GM12878 (cell line): ENCODE results near the gene TAS2R60.

Source experiments
- MAX ChIP-seq: IDR thresholded peaks from 2 replicates; pipeline ENCODE4 v1.6.1; 2012; ENCODE audit warnings: low read depth, low read length, improper control_type of control experiment
- RCOR1 ChIP-seq: conservative IDR thresholded peaks from 2 replicates; pipeline ENCODE4 v1.6.1; 2012; ENCODE audit warnings: low read depth, low read length, improper control_type of control experiment
- RELA ChIP-seq: fragments of 450-650 bp; IDR thresholded peaks from 2 replicates; pipeline ENCODE4 v1.8.0; 2014; ENCODE audit warnings: borderline replicate concordance; ENCODE audit not compliant: partially characterized antibody
- YY1 ChIP-seq: IDR thresholded peaks from 2 replicates; pipeline ENCODE4 v1.6.1; 2011; ENCODE audit warnings: low read depth, mild to moderate bottlenecking, low read length
- TF ChIP-seq, protein P1 (sequence below), 3 experiments: IDR thresholded peaks in 2 of 3; conservative IDR thresholded peaks in 1 of 3; 2 replicates each; pipeline ENCODE4 v1.5.1; 2011; ENCODE audit warnings: low read depth in 3 of 3, low read length in 3 of 3, mild to moderate bottlenecking in 3 of 3, control low read depth in 2 of 3, moderate library complexity in 2 of 3, inconsistent platforms in 1 of 3, mixed read lengths in 1 of 3; ENCODE audit not compliant: control insufficient read depth in 2 of 3, insufficient read depth in 1 of 3; ENCODE audit errors: extremely low read depth in 1 of 3

- TF ChIP-seq YY1 (no peak), RELA (no peak), MAX (no peak), RCOR1 (no peak)
- TF ChIP-seq, protein P1, sequence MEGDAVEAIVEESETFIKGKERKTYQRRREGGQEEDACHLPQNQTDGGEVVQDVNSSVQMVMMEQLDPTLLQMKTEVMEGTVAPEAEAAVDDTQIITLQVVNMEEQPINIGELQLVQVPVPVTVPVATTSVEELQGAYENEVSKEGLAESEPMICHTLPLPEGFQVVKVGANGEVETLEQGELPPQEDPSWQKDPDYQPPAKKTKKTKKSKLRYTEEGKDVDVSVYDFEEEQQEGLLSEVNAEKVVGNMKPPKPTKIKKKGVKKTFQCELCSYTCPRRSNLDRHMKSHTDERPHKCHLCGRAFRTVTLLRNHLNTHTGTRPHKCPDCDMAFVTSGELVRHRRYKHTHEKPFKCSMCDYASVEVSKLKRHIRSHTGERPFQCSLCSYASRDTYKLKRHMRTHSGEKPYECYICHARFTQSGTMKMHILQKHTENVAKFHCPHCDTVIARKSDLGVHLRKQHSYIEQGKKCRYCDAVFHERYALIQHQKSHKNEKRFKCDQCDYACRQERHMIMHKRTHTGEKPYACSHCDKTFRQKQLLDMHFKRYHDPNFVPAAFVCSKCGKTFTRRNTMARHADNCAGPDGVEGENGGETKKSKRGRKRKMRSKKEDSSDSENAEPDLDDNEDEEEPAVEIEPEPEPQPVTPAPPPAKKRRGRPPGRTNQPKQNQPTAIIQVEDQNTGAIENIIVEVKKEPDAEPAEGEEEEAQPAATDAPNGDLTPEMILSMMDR (IDR thresholded peaks at IDR 0.05 in 2 of 3, conservative IDR thresholded peaks at IDR 0.05 in 1 of 3; ENCODE audit: control insufficient read depth in 2 of 3, extremely low read depth in 1 of 3, insufficient read depth in 1 of 3, low read depth in 3 of 3, low read length in 3 of 3) = no peak
These were observed 9.2 kb downstream of the TAS2R60 start for GRCh38 chr7:143452495-143452894.
